DMS53 (cell line): Measurements from ENCODE around the gene DNMT3L.

ENCODE experiments used
- DNase-seq: peaks from one replicate; lab custom pipeline; 2025; lab: John Stamatoyannopoulos, UW

Gene DNMT3L

GRCh38 chr21:44279354-44280260, 17.9 kb upstream of the DNMT3L start:
- no peak for DNase-seq

GRCh38 chr21:44275041-44275440, 13.3 kb upstream of the DNMT3L start:
- DNase-seq = peak; percentile 48

GRCh38 chr21:44273046-44273445, 11.3 kb upstream of the DNMT3L start:
- no peak for DNase-seq

- no peak for DNase-seq
These were observed 10.7 kb upstream of the DNMT3L start for GRCh38 chr21:44272284-44272858.

- DNase-seq = no peak
These were observed 10.0 kb upstream of the DNMT3L start for GRCh38 chr21:44271558-44272283.

- no peak for DNase-seq
These were observed 7.4 kb upstream of the DNMT3L start for GRCh38 chr21:44269090-44269489.

- DNase-seq = no peak
These were observed 6.0 kb upstream of the DNMT3L start for GRCh38 chr21:44267655-44268142.

- DNase-seq = no peak
These were observed 4.1 kb upstream of the DNMT3L start for GRCh38 chr21:44265734-44266270.

- DNase-seq = no peak
These were observed 2.1 kb upstream of the DNMT3L start for GRCh38 chr21:44263768-44264167.

GRCh38 chr21:44263221-44263760, 1.6 kb upstream of the DNMT3L start:
- no peak for DNase-seq

GRCh38 chr21:44262338-44263056, 800 bp upstream of the DNMT3L start:
- no peak for DNase-seq

- DNase-seq = no peak
These were observed 686 bp downstream of the DNMT3L start for GRCh38 chr21:44260791-44261631.

GRCh38 chr21:44260066-44260465, 1.6 kb downstream of the DNMT3L start:
- DNase-seq = no peak

GRCh38 chr21:44259082-44259705, 2.5 kb downstream of the DNMT3L start:
- peak; percentile 20 for DNase-seq

GRCh38 chr21:44258056-44258725, 3.5 kb downstream of the DNMT3L start:
- no peak for DNase-seq

- DNase-seq = no peak
These were observed 6.2 kb downstream of the DNMT3L start for GRCh38 chr21:44255511-44255981.

- no peak for DNase-seq
These were observed 7.6 kb downstream of the DNMT3L start for GRCh38 chr21:44253832-44254710.
